DMS114 treated with DMSO at 0.1 percent for 48 hours (cell line): Measurements from ENCODE around the gene STK33.

Source experiments
- DNase-seq: peaks from one replicate; lab custom pipeline; 2025; ENCODE audit not compliant: unreplicated experiment; lab: John Stamatoyannopoulos, UW

Gene STK33

DNA sequence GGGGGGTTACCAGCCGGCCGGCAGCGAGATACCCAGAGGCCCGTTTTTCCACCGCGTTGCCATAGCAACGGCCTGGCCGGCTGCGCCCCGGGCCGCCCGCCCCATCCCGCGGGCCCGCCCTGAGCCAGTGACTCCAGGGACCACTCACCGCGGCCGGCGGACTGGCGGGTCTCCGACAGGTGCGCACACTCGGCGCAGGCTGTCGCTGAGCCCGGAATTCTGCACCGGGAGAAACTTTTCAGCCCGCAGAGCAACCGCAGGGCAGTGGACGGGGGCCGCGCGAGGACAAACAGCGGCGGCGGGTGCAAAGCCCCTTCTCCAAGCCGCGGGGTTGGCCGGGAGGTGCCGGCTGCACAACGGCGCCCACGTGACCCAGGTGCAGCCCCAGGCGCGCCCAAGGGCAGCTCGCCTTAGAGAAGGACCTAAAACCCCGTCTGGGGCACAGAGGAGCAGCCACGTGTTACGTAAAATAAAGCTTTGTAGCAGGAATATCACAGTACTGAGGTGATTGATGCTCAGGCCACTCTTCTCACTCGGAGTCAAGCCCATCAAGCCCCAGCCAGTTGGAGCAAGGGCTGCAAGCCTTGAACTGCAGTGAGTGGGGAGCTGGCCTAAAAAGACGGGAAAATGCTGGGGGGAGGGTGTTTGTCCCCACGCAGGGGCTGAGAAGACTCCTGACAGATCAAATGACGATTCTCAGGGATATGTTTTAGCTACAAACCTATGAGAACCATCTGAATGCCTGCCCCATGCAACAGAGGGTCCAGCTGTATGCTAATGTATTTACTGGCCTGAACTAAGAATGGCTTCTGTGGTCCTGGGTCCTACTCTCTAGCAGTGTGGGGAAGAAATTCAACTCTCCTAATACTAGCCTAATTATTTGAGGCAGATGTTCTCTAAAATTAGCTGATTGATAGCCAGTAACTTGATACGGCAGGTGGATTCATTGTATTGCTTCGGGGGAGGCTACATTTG lies at the start of gene STK33:
TSS of gene STK33 (minus strand) at position 294 of the 975 bp plus-strand sequence. CDS start 119,323 bp downstream, outside the sequence.
- DNase-seq: no peak

DNA sequence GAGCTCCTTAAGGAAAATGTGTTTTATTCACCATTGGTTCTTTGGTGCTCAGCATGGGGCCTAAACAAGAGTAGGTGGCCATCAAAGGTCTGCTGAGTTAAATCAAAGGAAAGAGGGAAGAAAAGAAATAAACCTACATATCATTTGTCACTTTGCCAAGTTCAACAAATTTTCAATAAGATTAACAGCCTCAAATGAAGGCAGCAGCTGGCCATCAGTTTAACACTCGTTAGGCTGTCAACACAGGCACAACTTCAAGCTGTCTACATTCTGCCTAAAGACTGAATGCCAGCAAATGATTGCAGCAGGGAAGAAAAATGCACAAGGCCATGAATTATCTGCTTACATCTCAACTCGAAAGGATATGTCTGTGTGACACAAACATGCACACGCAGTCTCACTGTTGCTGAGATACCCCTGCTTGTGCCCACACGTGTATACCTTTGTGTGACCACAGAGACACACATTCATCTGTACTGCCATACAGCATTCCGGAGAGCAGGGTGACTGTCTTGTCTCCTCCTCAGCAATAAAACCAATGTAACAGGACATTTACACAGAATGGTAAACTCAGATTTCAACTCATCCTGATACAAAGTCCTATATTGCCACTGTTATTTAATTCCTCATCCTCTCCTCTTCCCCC lies 48.3 kb upstream of the STK33 start:
- DNase-seq: no peak

DNA sequence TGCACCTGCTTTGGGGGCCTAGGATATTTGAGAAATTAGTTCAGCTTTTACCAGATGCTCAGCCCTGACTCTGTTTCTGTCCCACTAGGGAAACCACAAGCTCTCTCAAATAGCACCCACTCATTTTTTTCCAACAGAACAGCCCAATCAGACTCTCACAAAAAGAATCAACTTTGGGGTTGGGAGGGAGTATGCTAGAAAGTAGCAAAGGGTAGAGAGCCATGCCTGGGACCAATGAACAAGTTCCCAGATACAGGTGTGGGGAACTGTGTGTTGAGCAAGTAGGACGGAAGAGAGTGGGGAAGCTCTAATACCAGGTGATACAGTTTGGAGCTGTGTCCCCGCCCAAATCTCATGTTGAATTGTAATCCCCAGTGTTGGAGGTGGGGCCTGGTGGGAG lies 47.3 kb upstream of the STK33 start:
- no peak for DNase-seq

DNA sequence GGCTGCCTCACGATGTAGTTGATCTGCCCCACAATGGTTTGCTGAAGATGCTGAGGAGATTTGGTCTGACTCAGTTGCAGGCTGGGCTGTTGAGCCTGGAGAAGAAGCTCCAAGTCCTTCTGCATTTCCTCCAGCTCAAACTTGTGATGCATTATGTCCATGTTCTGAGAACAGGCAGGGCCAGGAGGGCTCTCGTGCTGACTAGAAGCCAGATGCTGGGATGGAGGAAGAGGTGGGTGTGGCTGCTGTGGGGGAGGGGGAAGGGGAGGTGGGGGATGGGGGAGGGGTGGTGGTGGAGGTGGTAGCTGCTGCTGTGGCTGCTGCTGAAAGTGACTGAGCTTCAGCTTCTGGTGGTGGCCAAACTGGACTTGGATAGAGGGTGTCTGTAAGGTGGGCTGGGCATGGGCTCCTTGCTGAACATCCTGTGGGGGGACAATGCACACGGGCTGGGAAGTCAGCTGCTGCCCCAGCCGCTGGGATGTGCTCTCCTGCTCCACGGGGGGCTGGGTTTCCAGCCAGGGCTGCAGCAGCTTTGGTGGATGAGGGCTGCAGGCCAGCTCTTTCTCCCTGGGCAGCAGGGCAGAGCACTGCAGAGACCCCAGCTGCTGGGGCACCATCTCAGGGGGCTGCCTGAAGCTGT lies 46.4 kb upstream of the STK33 start:
- DNase-seq: no peak

DNA sequence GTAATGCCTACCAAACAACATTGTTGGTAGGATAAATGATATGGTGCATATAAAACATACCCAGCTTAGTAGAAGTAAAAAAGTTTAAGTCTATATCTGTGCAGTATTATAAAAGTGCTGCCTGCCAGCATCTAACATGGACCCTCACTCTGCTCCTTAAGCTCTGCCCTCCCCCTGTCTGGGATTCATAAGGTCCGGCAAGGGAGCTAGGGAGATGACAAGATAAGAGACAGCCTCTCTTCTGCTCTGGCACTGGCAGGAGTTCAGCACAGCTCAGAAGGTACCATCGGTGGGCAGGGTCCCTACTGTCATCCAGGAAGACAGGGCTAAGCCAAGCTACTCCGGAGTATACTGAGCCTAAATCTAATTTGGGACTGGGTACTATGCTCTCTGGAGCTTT lies 45.6 kb upstream of the STK33 start:
- no peak for DNase-seq

DNA sequence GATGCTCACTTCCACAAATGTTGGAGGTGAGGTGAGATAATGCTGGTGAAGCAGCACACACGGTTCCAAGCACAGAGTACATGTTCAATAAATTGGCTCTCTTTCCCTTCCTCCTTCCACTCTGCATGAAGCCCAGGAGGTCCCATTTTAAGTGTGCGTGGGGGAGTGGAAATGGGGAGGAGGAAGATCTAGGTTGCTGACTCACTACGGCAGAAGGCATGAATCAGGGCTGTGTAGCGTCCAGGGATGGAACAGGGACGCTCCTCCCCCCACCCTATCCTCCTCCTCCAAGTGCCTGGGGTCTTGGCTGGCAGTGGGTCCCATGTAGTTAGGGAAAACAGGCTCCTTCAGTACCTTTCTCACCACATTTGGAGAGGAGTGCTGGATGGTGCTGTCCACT lies 44.3 kb upstream of the STK33 start:
- DNase-seq: no peak

DNA sequence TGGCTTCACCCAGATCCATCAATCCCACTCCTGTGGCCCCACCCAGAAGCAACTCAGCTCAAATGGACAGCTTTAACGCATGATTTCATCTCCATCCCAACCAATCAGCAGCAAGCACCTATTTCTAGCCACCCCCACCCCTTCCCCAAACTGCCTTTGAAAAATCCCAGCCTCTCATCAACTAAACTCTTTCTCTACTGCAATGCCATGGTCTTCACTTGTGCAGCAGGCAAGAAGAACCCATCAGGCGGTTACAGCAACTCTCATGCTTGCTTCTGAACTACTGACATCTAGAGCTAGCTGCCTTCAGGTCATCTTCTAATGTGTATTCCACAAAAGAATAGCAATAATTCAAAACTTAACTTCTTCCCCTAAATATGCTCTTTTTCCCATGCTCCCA lies 42.1 kb upstream of the STK33 start:
- no peak for DNase-seq

DNA sequence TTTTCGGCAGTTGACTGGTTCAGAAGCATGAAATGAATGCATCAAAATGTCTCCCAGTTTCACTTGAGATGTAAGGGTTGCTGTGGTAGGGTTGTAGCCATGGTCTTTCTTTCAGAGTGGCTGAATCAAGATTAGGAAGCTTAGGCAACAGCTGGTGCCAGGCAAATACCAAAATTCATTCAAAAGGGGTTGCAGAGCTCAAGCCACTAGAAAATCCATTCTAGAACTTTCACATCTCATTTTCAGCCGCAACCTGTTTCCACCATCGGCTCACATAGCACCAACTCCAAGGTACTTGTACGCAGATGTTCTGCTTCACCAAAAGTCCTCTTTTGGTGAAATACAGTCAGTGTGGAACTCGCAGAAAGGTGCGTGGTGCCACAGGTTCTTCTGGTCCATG lies 40.5 kb upstream of the STK33 start:
- DNase-seq: no peak

DNA sequence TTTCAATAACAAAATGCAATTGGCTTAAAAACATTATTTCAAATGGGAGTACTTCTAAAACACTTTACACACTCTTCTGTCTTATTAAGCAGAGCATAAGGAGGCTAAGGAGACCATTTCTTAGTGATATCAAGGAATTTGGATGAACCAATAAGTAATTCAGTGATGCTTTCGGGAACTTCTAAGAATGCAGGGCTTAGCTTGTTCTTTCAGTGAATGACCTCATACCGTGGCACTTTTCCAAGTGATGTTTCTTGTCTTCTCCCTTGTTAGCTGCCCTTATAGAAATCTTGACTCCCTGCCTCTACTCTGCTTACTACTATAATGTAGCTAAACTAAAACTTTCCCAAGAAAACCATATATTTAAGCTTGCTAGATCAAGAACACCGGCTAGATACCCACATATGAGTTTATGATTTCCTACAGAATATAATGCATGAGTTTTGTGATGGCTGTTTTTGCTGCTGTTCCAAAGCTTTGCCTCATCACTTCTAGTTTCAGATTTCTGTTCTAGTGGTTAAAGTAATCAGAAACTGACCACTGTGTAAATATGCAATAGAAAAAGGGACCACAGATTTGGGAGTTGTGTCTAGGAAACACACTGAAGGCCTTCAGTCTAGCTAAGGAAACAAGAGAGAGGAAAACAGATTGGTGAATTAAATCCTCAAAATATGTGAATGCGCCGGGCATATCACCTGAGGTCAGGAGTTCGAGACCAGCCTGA lies 37.5 kb upstream of the STK33 start:
- DNase-seq: no peak

DNA sequence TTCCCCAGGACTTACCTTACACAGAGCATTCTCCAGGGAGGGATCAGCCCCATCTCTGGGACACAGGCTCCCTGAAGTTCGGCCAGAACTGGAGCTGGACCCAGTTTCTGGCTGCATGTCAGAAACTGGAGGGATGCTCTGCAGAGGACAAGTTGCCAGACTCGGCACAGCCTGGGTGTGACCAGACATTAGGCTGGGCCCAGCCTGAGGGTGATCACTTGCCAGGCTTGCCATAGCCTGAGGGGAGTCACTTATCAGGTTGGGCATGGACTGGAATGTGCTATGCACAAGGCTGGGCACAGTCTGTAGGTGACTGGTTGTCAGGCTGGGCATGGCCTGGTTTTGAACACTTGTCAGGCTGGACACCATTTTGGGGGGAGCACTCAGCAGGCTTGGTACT lies 30.7 kb upstream of the STK33 start:
- DNase-seq: no peak

DNA sequence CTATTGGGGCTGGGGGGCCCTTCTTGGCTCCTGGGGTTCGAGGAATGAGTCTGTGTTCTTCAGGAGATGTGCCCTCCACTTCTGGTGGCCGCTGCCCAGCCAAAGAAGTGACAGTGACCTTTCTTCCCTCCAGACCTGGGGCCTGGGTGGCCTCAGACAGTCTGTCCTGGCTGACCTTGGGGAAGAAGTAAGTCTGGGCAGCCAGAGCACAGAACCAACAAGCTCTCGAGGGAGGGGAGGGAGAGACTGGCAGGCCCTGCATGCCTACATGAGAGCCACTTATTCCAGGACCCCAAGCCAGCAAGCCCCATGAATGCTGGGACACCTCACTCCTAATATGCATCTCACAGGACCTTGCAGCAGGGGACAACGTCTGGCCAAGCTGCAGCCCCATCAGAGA lies 27.1 kb upstream of the STK33 start:
- no peak for DNase-seq

DNA sequence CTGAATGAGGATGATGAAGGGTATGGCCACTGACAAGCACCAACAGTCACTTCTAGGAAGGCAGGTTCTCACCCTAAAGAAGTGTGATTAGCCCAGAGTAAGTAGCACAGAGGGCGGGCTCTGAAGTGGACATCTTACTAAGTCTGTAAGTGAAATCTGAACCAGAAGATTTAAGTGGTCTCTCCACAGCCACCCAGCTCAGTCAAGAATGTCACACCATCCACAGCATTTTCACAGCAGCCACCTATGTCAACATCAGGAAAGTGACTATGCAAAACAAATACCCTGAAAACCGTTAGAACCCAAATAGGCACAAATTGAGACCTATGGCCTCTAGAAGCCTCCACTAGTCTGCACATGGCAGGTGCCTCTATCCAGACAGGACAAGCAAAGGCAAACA lies 23.0 kb upstream of the STK33 start:
- no peak for DNase-seq

DNA sequence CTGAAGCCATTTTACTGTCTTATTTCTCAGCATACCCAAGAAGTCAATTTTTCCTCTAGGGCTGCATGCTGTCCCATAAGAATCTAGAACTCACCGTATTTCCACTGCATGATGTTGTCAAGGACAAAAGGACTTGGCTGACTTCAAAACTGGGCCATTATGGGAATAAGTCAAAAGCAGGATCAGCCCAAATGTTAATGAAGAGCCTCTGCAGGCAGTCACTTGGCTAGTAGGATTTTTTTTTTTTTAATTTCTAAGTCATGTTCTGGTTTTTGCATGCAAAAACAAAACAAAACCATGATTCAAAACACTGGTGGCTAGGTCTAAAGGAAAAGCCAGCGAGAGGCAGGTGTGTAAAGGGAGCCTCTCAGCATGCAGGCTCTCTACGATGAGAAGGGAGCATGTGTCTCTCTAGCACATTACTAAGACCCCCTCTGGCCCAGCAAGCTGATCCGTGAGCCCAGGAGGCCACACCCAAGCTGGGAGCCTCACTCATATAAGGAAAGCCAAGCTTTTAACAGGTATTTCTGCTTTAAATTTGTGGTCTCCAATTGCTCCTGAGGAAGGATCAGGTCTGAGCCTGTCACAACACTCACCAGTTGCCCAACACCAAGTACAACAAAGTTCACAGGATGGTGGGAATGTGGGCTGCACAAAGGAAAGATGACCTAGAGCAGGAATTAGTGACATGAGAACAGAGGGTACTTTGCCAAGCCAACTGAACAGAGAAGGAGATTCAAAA lies 21.4 kb upstream of the STK33 start:
- no peak for DNase-seq

DNA sequence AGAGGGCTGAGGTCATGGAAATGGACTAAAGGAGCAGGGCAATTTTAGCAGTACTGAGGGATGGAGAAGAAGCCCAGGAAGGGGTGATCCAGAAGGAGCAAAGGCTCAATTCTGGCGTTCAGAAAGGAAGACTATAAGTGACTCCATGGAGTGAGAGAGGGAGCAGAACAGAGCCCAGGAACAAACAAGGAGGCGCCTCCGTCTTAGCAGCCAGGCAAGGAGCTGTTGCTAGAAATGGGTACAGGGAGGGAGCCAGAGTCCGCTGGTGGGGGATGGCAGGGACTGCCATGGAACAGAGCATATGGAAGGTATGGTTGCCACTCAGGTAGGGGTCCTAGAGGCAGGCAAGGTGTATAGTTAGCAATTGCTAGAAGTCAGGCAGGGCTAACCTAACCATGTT lies 20.5 kb upstream of the STK33 start:
- DNase-seq: no peak

DNA sequence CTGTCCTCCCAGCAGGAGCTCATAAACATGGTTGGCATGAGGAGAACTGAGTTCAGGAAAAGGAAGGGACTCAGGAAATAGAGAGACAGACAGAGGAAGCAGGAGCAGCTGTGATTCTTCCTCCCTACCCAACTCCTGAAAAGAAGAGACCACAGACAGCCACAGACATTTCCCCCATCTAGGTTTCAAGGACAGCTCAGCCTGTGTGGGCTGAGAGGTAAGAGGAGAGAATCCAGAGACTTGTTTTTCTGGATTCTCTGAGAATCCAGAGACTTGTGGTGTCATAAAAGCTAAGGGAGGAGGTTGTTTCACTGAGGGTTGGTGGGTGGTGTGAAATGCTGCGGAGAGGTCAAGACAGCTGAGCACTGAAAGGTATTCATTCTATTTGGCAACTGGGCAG lies 19.0 kb upstream of the STK33 start:
- DNase-seq: no peak

DNA sequence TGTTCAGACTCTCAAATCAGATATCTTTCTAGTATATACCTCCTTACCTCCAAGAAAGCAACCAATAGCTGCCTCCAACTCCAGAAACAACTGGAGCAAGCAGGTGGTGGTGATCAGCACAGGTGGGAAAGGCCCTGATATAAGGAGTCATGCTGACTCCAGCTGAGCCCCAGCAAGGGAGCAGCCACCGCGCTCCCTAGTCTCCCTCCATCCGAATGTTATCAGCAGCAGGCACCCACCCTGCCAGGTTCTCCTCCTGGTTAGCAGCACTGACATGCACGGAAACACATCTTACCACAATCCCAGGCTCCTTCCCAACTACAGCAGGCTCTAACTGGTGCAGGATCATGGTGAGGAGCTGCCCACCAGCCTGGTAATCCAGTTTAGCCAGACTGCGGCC lies 18.5 kb upstream of the STK33 start:
- DNase-seq: no peak

DNA sequence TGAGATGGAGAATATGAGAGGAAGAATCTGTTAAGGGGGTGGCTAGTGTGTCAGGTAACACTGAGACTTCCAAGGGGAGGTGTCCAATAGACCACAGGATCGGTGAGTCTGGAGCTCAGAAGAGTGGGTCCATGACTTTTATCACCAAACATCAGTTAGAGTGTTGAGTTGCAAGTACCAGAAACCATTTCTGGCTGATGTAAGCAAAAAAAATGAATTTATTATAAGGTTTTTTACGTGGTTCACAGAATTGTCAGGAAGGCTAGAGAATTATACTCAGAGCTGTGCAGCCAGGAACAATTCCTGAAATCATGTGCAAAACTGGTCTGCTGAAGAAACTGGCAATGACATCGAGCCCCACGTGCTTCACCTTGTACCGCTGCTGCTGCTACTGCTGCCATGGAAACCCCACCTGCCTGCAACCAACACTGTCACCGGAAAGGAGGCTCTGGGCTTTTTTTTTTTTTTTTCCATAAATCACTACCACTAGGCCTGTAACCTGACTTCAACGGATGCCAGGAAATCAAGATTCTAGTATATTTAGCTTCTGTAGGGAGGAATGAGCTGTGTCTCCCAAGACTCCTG lies 16.6 kb upstream of the STK33 start:
- DNase-seq: no peak

DNA sequence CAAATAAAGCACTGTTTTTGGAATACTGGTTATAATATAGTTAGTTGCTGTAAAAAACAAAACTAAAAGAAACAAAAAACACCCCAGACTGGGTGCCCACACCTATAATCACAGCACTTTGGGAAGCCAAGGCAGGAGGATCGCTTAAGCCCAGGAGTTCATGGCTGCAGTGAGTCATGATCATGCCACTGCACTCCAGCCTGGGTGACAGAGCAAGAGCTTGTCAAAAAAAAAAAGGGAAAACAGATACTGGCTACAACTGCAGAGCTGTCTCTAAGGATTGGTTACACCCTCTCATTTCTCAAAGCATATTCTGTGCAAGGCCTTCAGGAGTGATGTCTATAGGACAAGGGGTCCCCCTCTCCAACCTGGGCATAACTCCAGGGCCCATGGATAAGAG lies 14.6 kb upstream of the STK33 start:
- DNase-seq: no peak

DNA sequence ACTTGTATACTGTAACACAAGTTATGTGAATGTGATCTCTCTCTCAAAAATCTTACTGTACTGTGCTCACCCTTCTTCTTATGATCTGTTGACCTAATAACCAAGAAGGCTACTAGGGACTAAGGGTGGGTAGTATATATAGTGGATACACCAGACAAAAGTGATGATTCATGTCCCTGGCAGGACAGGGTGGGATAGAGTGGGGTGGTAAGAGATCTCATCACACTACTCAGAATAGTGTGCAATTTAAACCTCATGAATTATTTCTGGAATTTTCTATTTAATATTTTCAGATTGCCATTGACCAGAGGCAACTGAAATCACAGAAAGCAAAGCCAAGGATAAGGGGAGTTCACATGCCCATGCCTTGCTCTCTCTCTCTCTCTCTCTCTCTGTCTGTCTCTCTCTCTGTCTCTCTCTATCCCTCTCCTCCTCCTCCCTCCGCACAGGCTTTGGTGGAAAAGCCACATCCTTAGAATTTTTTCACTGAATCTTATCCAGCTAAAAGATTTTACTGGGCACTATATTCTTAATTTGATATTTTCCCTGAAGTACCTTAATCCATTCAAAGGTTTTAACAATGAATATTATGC lies 12.0 kb upstream of the STK33 start:
- DNase-seq: no peak
